ENCODE results near the gene SLC26A3. TPM values are rescaled to one million over a fixed set of nuclear protein-coding genes. Genes with fewer than 3 reads are reported as not detected.

SLC26A3 gene
- total and polyA plus RNA-seq, 2 experiments from 2014 or later, result not detected

- TF ChIP-seq ZNF462 (CRISPR knock-in tag; IDR thresholded peaks at IDR 0.05) (no peak), REST (IDR thresholded peaks at IDR 0.05; ENCODE audit: unreplicated experiment) (no peak), STAT1 (IDR thresholded peaks at IDR 0.05; ENCODE audit: unreplicated experiment) (no peak), CREB1 (CRISPR knock-in tag; IDR thresholded peaks at IDR 0.05; ENCODE audit: low read depth) (no peak), POLR2AphosphoS5 (IDR thresholded peaks at IDR 0.05; ENCODE audit: low read depth) (no peak), NANOG (IDR thresholded peaks at IDR 0.05; ENCODE audit: borderline replicate concordance) (no peak), EZH2phosphoT487 (IDR thresholded peaks at IDR 0.05; ENCODE audit: unreplicated experiment) (no peak)
These were observed 39.2 kb upstream of the SLC26A3 start (continued) for GRCh38 chr7:107842213-107842612.
